Esophagus mucosa (tissue), 1 donor: ENCODE results near the gene CLDND2. TPM values are rescaled to one million over a fixed set of nuclear protein-coding genes. Genes with fewer than 3 reads are reported as not detected.

Source experiments
- ATAC-seq: fragments of 200-7000 bp; cut with Tn5 transposase; one replicate; pipeline ENCODE4 v1.9.1; 2020
- total RNA-seq: library from RNA; stranded (reverse); gene quantifications from one replicate; pipeline ENCODE4 v1.2.4, GENCODE V29; 2023
- donor health status: DM: yes; HTN: yes; CAD: no.

The CLDND2 gene
- total RNA-seq, 1 donor from 2014 or later = 1.1 TPM

- no peak for ATAC-seq
Measured at GRCh38 chr19:51330366-51330765, 38.4 kb downstream of the CLDND2 start.

DNA sequence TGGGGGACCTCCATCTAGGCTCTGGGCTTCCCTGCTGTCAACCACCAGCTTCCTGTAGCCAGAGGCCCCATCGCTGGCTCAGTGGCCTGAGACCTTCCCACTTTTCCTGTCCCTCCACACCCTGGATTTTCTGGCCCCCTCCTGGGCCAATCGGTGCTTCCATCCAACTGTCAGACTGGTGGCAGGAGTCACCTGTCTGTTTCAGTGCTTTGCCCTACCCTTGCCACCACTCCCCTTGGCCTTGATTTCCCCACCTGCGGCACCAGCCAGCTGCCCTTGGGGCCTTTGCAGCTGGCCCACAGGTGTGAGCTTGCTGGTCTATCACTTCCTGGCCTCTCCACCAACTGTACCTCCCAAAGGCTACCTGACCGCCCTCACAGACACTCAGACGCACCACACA lies 39.4 kb downstream of the CLDND2 start:
- no peak for ATAC-seq

- ATAC-seq = peak; percentile 54
Measured at GRCh38 chr19:51327066-51328001, 41.5 kb downstream of the CLDND2 start.

DNA sequence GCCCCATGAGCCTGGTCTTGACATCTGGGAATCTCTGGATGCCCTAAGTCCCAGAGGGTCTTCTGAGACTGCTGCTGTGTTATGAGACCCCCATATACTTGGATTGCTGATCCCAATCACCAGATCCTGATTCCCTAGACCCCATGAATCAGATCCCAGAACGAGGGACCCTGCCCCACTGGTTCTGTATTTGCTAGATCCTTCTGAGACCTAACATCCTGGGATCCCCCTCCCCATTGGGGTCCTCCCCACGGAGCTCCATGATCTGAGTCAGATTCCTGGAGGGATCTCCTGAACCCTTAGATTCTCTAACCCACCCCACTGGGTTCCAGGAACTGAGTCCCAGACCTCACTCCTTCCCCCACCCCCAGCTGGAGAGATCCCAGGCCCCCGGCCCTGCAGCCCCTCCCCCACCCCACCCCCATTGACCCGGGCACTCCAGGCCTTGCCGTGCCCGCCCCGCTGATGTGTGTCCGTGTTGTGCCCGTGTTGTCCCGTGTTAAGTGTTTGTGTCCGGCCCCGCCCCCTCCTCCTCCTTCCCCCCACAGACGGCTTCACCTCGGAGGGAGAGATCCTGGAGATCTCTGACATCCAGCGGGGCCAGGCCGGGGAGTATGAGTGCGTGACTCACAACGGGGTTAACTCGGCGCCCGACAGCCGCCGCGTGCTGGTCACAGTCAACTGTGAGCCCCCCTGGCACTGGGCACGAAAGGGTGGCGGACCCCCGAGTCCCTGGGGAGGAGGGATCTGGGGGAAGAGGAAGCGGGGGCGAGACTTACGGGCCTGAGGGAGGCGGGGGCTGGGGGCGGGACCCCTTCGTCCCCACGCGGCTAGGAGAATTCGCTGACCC lies 42.4 kb downstream of the CLDND2 start:
- peak; percentile 3 for ATAC-seq

DNA sequence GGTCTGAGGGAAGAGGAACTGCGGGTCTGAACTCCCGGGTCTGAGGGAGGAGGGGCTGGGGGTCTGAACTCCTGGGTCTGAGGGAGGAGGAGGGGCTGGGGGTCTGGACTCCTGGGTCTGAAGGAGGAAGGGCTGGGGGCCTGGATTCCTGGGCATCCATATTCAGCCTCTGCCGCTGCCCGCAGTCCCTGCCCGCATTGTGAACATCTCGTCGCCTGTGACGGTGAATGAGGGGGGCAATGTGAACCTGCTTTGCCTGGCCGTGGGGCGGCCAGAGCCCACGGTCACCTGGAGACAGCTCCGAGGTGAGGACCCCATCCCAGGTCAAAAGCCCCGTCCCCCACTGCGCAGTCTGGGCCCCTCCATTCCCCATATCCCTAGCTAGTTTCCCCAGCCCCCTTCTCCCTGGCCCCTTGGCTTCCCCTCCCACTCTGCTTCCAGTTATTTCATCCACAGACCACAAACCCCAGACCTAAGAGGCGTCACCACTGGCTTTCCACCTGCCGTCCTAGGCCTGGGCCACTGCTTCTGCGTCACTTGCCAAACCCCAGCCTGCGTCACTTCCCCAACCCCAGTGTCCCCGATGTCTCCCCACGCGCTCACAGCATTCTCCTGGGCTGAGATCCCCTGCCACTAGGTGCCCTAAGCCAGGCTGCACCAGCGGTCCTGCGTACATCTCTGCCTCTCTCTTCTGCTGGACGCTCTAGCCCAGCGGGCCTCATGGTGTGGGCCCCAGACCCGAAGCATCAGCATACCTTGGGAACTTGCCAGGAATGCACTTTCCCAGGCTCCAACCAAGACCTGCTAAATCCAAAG lies 43.4 kb downstream of the CLDND2 start:
- ATAC-seq = peak; percentile 1

DNA sequence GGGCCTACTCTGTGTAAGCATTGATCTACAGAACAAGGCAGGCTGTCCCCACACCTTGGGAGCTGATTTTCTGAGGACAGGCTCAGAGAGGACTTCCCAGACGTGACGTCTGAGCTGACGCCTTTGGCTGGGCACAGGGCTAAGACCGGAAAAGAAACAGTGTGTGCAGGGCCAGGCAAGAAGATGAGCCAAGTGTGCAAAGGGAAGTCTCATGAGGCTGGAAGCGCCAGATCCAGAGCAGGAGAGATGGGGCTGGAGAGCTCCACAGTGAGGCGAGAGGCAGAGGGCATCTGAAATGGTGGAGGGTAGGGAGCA lies 44.7 kb downstream of the CLDND2 start:
- ATAC-seq = no peak

DNA sequence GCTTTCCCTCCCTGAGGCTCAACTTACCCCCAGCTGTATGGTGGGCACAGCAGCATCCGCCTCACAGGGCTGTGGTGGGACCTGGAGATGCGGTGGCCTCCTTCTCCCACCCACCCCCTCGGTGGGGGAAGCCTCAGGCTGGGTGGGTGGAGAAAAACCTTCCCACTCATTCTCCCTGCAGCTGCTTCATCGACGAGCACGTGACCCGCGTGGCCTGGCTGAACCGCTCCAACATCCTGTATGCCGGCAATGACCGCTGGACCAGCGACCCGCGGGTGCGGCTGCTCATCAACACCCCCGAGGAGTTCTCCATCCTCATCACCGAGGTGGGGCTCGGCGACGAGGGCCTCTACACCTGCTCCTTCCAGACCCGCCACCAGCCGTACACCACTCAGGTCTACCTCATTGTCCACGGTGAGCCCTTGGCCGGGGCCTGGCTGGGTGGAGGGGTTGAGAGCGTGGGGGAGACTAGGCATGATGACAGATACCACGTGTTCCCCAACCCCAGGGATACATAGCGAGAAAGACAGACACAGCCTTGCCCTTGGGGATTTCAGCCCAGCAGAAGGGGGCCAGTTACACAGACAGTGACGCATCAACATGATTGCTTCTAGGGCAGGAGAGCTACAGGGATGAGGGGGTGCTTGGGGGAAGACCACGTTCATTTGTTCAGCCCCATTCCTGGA lies 45.2 kb downstream of the CLDND2 start:
- peak; percentile 4 for ATAC-seq

- ATAC-seq = peak; percentile 17
Measured at GRCh38 chr19:51321799-51322198, 47.0 kb downstream of the CLDND2 start.

DNA sequence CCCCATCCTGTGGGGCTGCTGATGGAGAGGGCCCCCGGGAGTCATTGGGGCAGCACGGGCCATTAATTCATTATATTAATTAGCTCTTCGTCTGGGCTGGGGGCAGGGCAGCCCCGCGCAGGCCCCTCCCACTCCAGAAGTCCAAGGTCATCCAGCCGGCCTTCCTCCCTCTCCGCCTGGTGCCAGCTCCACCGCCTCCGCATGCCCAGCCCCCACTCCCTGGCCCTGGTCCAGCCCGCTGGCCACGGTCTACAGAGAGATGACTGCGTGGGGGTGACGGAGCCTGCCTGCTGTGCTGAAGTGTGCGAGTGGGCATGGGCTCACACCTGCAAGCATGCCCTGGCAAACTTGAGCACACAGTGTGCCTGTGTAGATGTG lies 48.5 kb downstream of the CLDND2 start:
- ATAC-seq = no peak

- no peak for ATAC-seq
Measured at GRCh38 chr19:51319649-51320279, 49.0 kb downstream of the CLDND2 start.

DNA sequence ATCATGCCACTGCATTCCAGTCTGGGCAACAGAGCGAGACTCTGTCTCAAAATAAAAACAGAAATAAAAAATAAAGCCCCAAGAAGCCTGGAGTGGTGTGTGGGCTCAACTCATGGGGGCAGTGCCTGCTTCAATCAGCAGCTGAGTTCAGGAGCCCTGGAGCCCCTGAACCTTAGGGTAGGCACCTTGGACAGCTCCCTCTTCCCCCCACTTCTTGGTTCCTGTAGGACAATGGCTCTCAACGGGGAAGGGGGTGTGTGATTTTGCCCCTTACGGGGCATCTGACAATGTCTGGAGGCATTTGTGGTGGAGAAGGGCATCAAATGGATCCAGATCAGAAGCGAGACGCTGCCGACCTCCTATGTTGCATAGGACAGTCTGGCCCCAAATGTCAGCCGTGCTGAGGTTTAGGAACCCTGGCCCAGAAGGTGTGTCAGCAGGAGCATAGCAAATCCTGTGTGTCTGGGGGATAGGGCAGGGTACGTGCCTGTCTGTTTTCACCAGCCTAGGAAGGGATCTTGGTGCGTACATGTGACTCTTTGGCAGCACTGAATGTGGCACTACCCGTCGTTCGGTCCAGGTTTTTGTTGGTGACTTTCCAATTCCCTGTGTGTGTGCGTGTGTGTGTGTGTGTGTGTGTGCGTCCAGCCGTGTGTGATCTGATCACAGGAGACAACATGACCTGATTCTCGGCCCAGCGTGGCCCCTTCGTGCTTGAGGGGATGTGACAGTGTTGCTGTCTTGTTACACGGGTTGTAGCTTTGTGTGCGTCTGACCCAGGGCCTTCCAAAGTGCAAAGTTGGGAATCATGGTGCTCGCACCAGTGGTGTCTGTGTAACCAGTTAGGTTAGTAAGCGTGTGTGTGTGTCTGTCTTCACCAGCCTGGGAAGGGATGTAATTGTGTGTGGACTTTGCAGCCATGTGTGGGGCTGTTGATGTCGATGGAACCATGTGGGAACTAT lies 49.8 kb downstream of the CLDND2 start:
- no peak for ATAC-seq

DNA sequence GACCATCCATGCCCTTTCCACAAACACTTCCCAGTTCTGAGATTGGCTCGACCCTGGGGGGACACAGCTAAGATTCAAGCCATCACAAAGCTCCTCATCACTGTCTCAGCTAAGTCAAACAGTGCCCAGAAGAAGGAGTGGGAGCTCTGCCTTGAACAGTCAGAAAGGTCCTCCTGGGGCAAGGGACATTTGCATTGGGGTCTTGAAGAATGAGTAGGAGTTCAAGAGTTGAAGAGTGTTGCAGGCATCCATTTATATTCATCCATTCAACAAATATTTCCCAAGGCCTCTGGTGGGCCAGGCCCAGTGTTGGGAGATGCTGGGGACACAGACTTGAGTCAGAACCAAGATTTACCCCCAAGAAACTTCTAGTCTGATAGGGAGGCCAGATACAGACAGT lies 50.8 kb downstream of the CLDND2 start:
- ATAC-seq = no peak

GRCh38 chr19:51317376-51317775 lies 51.4 kb downstream of the CLDND2 start:
- ATAC-seq = no peak

Other genes with a start within 250 kb of the CLDND2 start
- gene SIGLEC9, start 244.1 kb downstream of the CLDND2 start, total RNA-seq = 0.48 TPM
- gene SIGLEC7, start 226.7 kb downstream of the CLDND2 start, total RNA-seq = 0.44 TPM
- gene CD33, start 143.9 kb downstream of the CLDND2 start, total RNA-seq = 0.40 TPM
- not detected for gene SIGLECL1, start 117.9 kb downstream of the CLDND2 start, total RNA-seq
- gene IGLON5, start 57.4 kb downstream of the CLDND2 start, total RNA-seq = not detected
- 103 TPM for gene VSIG10L, start 26.9 kb downstream of the CLDND2 start, total RNA-seq
- 142 TPM for gene ETFB, start 2.6 kb downstream of the CLDND2 start, total RNA-seq
- not detected for gene NKG7, start 3.7 kb upstream of the CLDND2 start, total RNA-seq
- gene LIM2, start 19.0 kb upstream of the CLDND2 start, total RNA-seq = not detected
- gene C19orf84, start 21.6 kb upstream of the CLDND2 start, total RNA-seq = not detected
- 2.0 TPM for gene SIGLEC10, start 48.6 kb upstream of the CLDND2 start, total RNA-seq
- not detected for gene SIGLEC8, start 89.5 kb upstream of the CLDND2 start, total RNA-seq
- gene CEACAM18, start 109.5 kb upstream of the CLDND2 start, total RNA-seq = not detected
- not detected for gene SIGLEC12, start 132.8 kb upstream of the CLDND2 start, total RNA-seq
- 0.44 TPM for gene SIGLEC6, start 162.7 kb upstream of the CLDND2 start, total RNA-seq
- gene ZNF175, start 202.3 kb upstream of the CLDND2 start, total RNA-seq = 5.8 TPM